Fibroblast of lung (primary cell): ENCODE results near the gene FER. TPM values are rescaled to one million over a fixed set of nuclear protein-coding genes. Genes with fewer than 3 reads are reported as not detected.

Source experiments
- DNase-seq, 2 donors: peaks; one replicate each; pipeline versions ENCODE4 v3.0.0 to v3.0.0-alpha.2; 2010; ENCODE audit warnings: low read depth in 2 of 2
- H2AFZ ChIP-seq: 2 replicates; pipeline ENCODE4 v1.5.1; 2012; ENCODE audit warnings: low read length, control low read depth, inconsistent platforms
- H3K27ac ChIP-seq: 2 replicates; pipeline ENCODE4 v1.5.1; 2011; ENCODE audit warnings: low read length, control low read depth; ENCODE audit not compliant: insufficient read depth
- H3K27me3 ChIP-seq: 2 replicates; pipeline ENCODE4 v1.5.1; 2011; ENCODE audit warnings: mild to moderate bottlenecking, low read length; ENCODE audit not compliant: control insufficient read depth, insufficient read depth
- H3K36me3 ChIP-seq: 2 replicates; pipeline ENCODE4 v1.5.1; 2011; ENCODE audit warnings: low read length; ENCODE audit not compliant: control insufficient read depth, insufficient read depth
- H3K4me1 ChIP-seq: 2 replicates; pipeline ENCODE4 v1.5.1; 2011; ENCODE audit warnings: low read length; ENCODE audit not compliant: control insufficient read depth, insufficient read depth; ENCODE audit errors: extremely low read depth
- H3K4me2 ChIP-seq: 2 replicates; pipeline ENCODE4 v1.5.1; 2011; ENCODE audit warnings: low read length, control low read depth; ENCODE audit not compliant: insufficient read depth; ENCODE audit errors: extremely low read depth
- H3K4me3 ChIP-seq, 4 experiments: fragments of 200-600 bp in 1 of 4; sonication (generic) in 1 of 4; replicated peaks in 1 of 4; 2 replicates each; pipeline ENCODE4 v1.5.1; 2011 to 2016; ENCODE audit warnings: low read length in 4 of 4, low read depth in 3 of 4, mild to moderate bottlenecking in 3 of 4, control low read depth in 2 of 4, inconsistent platforms in 1 of 4, mixed read lengths in 1 of 4; ENCODE audit not compliant: insufficient read depth in 1 of 4; ENCODE audit errors: control extremely low read depth in 1 of 4
- H3K79me2 ChIP-seq: 2 replicates; pipeline ENCODE4 v1.5.1; 2012; ENCODE audit warnings: mild to moderate bottlenecking, low read length, inconsistent platforms; ENCODE audit not compliant: control insufficient read depth, insufficient read depth
- H3K9ac ChIP-seq: 2 replicates; pipeline ENCODE4 v1.5.1; 2011; ENCODE audit warnings: mild to moderate bottlenecking, low read length, control low read depth; ENCODE audit not compliant: insufficient read depth
- H3K9me3 ChIP-seq: 2 replicates; pipeline ENCODE4 v1.5.1; 2012; ENCODE audit warnings: low read depth, low read length; ENCODE audit not compliant: control insufficient read depth, insufficient read depth
- H4K20me1 ChIP-seq: 2 replicates; pipeline ENCODE4 v1.5.1; 2011; ENCODE audit warnings: low read length; ENCODE audit not compliant: control insufficient read depth, insufficient read depth; ENCODE audit errors: extremely low read depth
- EZH2 ChIP-seq: IDR thresholded peaks from 2 replicates; pipeline ENCODE4 v1.5.1; 2012; ENCODE audit warnings: low read length, control low read depth, mild to moderate bottlenecking; ENCODE audit errors: missing control alignments
- polyA plus RNA-seq, 2 donors: library from polyadenylated mRNA; depleted of rRNA in 1 of 2; stranded (reverse) in 1 of 2; unstranded in 1 of 2; fragments of >200 nt; gene quantifications; 2 replicates each; pipeline ENCODE4 v1.2.1, GENCODE V29; 2011 to 2012; ENCODE audit warnings: missing spikeins in 1 of 2
- total RNA-seq: library from RNA; depleted of rRNA; stranded (reverse); fragments of >200 nt; gene quantifications from 2 replicates; pipeline ENCODE4 v1.2.1, GENCODE V29; 2014
- TF ChIP-seq, protein P1 (sequence below), 2 donors: IDR thresholded peaks in 1 of 2; conservative IDR thresholded peaks in 1 of 2; 1 replicate in 1 of 2; 2 replicates in 1 of 2; pipeline ENCODE4 v1.5.1; 2011 to 2012; ENCODE audit warnings: low read length in 2 of 2, control low read depth in 1 of 2, inconsistent platforms in 1 of 2, low read depth in 1 of 2, mild to moderate bottlenecking in 1 of 2

The FER gene
- total and polyA plus RNA-seq, 2 donors (not counting 1 experiment from before 2014, with no cell fraction given), result 12.2 to 21.3 TPM

DNA sequence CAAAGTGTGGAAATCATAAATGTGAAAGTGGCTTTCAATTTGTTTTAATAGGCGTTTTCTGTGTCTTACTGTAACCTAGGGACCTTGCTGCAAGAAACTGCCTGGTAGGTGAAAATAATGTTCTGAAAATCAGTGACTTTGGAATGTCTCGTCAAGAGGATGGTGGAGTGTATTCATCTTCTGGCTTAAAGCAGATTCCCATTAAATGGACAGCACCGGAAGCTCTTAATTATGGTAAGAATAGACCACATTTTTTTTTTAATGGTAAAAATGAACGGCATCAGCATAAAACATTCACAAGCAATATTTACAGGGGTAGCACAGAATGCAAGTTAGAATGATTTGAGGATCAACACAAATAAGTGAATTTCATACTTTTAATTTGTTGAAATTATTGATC lies 433.0 kb downstream of the FER start:
- H2AFZ ChIP-seq, result no peak overlapping the region
- no peak overlapping the region for H3K4me3 ChIP-seq
- H3K79me2 ChIP-seq, result no peaks in the 10 kb centered on the region
- no peak overlapping the region for H3K4me2 ChIP-seq
- DNase-seq, result no peak
- H4K20me1 ChIP-seq, result no peaks in the 10 kb centered on the region
- no peaks in the 10 kb centered on the region for H3K36me3 ChIP-seq
- TF ChIP-seq, protein P1, sequence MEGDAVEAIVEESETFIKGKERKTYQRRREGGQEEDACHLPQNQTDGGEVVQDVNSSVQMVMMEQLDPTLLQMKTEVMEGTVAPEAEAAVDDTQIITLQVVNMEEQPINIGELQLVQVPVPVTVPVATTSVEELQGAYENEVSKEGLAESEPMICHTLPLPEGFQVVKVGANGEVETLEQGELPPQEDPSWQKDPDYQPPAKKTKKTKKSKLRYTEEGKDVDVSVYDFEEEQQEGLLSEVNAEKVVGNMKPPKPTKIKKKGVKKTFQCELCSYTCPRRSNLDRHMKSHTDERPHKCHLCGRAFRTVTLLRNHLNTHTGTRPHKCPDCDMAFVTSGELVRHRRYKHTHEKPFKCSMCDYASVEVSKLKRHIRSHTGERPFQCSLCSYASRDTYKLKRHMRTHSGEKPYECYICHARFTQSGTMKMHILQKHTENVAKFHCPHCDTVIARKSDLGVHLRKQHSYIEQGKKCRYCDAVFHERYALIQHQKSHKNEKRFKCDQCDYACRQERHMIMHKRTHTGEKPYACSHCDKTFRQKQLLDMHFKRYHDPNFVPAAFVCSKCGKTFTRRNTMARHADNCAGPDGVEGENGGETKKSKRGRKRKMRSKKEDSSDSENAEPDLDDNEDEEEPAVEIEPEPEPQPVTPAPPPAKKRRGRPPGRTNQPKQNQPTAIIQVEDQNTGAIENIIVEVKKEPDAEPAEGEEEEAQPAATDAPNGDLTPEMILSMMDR (conservative IDR thresholded peaks at IDR 0.05 in 1 of 2, IDR thresholded peaks at IDR 0.05 in 1 of 2; ENCODE audit: low read depth in 1 of 2, low read length in 2 of 2), result no peak
- no peak for TF ChIP-seq EZH2
- H3K27ac ChIP-seq, result no peak overlapping the region
- no peaks in the 10 kb centered on the region for H3K27me3 ChIP-seq
- H3K9ac ChIP-seq, result no peak overlapping the region
- no peaks in the 10 kb centered on the region for H3K4me1 ChIP-seq
- no peaks in the 10 kb centered on the region for H3K9me3 ChIP-seq

DNA sequence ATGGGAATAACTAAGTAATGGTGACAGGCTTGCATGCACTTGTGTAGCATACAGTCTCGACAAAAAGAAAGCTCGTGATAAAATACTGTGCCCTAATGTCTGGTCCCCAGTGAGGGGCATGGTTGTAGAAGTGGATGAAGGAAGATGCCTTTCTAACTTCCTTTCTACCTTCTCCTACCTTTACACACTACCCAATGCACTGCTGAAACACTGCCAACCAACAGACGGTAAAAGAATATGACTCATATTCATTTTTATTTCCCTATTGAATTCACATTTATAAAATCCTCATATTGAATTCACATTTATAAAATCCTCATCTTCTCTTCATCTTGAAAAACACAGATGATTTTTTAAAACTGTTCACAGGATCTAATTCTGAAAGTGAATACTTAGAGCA lies 439.1 kb downstream of the FER start:
- H3K36me3 ChIP-seq, result peaks cover 2% of the 10 kb centered on the region
- no peak overlapping the region for H3K4me3 ChIP-seq
- no peak overlapping the region for H3K27ac ChIP-seq
- H3K9me3 ChIP-seq, result no peaks in the 10 kb centered on the region
- no peaks in the 10 kb centered on the region for H3K27me3 ChIP-seq
- H3K4me2 ChIP-seq, result no peak overlapping the region
- H3K79me2 ChIP-seq, result no peaks in the 10 kb centered on the region
- no peaks in the 10 kb centered on the region for H4K20me1 ChIP-seq
- no peak overlapping the region for H2AFZ ChIP-seq
- H3K9ac ChIP-seq, result no peak overlapping the region
- DNase-seq, result no peak
- TF ChIP-seq, protein P1 (conservative IDR thresholded peaks at IDR 0.05 in 1 of 2, IDR thresholded peaks at IDR 0.05 in 1 of 2; ENCODE audit: low read depth in 1 of 2, low read length in 2 of 2), result no peak
- TF ChIP-seq EZH2, result no peak
- H3K4me1 ChIP-seq, result no peaks in the 10 kb centered on the region

DNA sequence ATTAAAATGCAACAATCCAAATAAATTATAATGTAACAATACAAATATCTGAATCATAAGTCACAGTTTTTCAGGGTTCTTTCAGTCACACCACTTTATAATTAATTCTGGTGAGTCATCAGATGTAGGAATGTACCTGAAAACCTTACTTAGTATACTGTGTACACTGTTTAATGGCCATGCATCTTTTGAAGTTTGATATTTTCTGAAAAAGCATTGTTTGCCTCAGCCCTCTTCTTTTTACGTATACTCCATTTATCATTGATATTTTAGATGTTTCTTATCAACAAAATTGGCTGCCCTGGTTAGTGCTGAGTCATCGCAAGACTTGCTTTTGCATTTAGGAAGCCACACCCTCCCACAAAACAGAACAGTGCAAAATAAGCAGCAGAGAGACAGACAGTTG lies 443.5 kb downstream of the FER start:
- Histone ChIP-seq H3K79me2 (no peaks in the 10 kb centered on the region), H3K4me1 (no peaks in the 10 kb centered on the region), H2AFZ (no peak overlapping the region), H3K9me3 (no peaks in the 10 kb centered on the region), H3K4me3 (no peak overlapping the region), H3K27me3 (no peaks in the 10 kb centered on the region), H4K20me1 (no peaks in the 10 kb centered on the region), H3K4me2 (no peak overlapping the region), H3K9ac (no peak overlapping the region), H3K36me3 (peaks cover 2% of the 10 kb centered on the region), H3K27ac (no peak overlapping the region)
- TF ChIP-seq EZH2, result no peak
- TF ChIP-seq, protein P1 (conservative IDR thresholded peaks at IDR 0.05 in 1 of 2, IDR thresholded peaks at IDR 0.05 in 1 of 2; ENCODE audit: low read depth in 1 of 2, low read length in 2 of 2), result no peak
- DNase-seq, result peak; percentile 74 to 87
